Large intestine (tissue), 3 donors: ENCODE data around the gene COP1. TPM values are rescaled to one million over a fixed set of nuclear protein-coding genes. Genes with fewer than 3 reads are reported as not detected.
A peak's percentile ranks its signal among the peaks of the same experiment; 100 is the strongest.

Source experiments
- DNase-seq, 2 donors: peaks; one replicate each; pipeline versions ENCODE4 v3.0.0 to v3.0.0-alpha.2; 2013
- H3K27ac ChIP-seq: one replicate; pipeline ENCODE4 v1.5.1; 2013; ENCODE audit warnings: low read length
- H3K27me3 ChIP-seq: 2 replicates; pipeline ENCODE4 v1.6.1; 2013; ENCODE audit warnings: low read length; ENCODE audit not compliant: control insufficient read depth, insufficient read depth
- H3K36me3 ChIP-seq: 2 replicates; pipeline ENCODE4 v1.6.1; 2013; ENCODE audit warnings: low read length; ENCODE audit not compliant: control insufficient read depth, insufficient read depth
- H3K4me1 ChIP-seq: one replicate; pipeline ENCODE4 v1.6.1; 2013; ENCODE audit warnings: low read length; ENCODE audit not compliant: control insufficient read depth, insufficient read depth
- H3K4me3 ChIP-seq: one replicate; pipeline ENCODE4 v1.5.1; 2013; ENCODE audit warnings: low read length
- H3K9me3 ChIP-seq: one replicate; pipeline ENCODE4 v1.6.1; 2013; ENCODE audit warnings: mild to moderate bottlenecking, low read depth, low read length, moderate library complexity; ENCODE audit not compliant: control insufficient read depth
- WGBS: methylation state at CpG from one replicate; pipeline ENCODE4 v1.1.5; 2013; ENCODE audit warnings: low lambda C conversion rate; ENCODE audit not compliant: insufficient coverage; 5-methylcytosine and 5-hydroxymethylcytosine counted together
- polyA plus RNA-seq: library from polyadenylated mRNA; unstranded; fragments of 120-200 nt; gene quantifications from one replicate; pipeline ENCODE4 v1.2.1, GENCODE V29; 2013

The COP1 gene
- polyA plus RNA-seq, 1 donor: 41.4 TPM

- WGBS: 95% methylated on average over 2 of the region's 3 CpGs
These were observed 64.1 kb downstream of the COP1 start for GRCh38 chr1:176142973-176143372.

DNA sequence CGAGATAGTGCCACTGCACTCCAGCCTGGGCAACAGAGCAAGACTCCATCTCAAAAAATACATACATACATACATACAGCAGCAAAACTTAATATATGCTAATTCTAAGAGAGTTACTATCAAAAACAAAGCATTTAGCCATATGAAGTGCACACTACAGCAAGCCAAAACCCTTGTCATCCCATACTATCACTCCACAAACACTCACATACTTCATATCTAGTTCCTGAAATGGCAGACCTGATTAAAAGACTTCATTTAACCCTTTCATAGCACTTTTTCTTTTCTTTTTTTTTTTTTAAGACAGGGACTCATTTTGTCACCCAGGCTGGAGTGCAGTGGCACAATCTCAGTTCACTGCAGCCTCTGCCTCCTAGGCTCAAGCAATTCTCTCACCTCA is 65.6 kb downstream of the COP1 start:
- H3K27me3 ChIP-seq: no peaks in the 10 kb centered on the region
- no CpG with 5 or more reads among the region's 1 CpG for WGBS
- H3K9me3 ChIP-seq: peaks cover 3% of the 10 kb centered on the region
- H3K36me3 ChIP-seq: peaks cover 5% of the 10 kb centered on the region
- H3K4me3 ChIP-seq: no peak overlapping the region
- no peaks in the 10 kb centered on the region for H3K4me1 ChIP-seq
- no peak overlapping the region for H3K27ac ChIP-seq
- DNase-seq: no peak

More at GRCh38 chr1:176142973-176143372, 64.1 kb downstream of the COP1 start:
- H3K4me1 ChIP-seq: no peaks in the 10 kb centered on the region
- H3K4me3 ChIP-seq: no peak overlapping the region
- no peaks in the 10 kb centered on the region for H3K27me3 ChIP-seq
- H3K27ac ChIP-seq: no peak overlapping the region
- H3K9me3 ChIP-seq: peaks cover 3% of the 10 kb centered on the region
- peaks cover 9% of the 10 kb centered on the region for H3K36me3 ChIP-seq
- no peak for DNase-seq

DNA sequence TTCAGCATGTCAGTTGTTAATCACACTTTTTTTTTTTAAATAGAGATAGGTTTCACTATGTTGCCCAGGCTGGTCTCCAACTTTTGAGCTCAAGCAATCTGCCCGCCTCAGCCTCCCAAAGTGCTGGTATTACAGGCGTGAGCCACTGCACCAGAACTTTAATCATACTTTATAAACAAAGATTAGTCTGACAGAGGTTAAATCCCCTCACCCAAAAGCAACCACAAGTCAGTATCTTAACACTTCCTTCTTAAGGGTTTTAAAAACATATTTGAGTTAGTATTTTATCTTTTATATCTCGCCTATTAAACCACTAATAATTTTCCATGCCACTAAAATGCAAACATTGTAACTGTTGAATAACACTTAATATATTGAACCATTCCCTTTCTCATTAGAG is 70.2 kb downstream of the COP1 start:
- 92% methylated on average over 2 of the region's 3 CpGs for WGBS
- Histone ChIP-seq H3K4me3 (no peak overlapping the region), H3K36me3 (peaks cover 6% of the 10 kb centered on the region), H3K27ac (no peak overlapping the region), H3K27me3 (no peaks in the 10 kb centered on the region), H3K9me3 (no peaks in the 10 kb centered on the region), H3K4me1 (no peaks in the 10 kb centered on the region)
- DNase-seq: no peak

DNA sequence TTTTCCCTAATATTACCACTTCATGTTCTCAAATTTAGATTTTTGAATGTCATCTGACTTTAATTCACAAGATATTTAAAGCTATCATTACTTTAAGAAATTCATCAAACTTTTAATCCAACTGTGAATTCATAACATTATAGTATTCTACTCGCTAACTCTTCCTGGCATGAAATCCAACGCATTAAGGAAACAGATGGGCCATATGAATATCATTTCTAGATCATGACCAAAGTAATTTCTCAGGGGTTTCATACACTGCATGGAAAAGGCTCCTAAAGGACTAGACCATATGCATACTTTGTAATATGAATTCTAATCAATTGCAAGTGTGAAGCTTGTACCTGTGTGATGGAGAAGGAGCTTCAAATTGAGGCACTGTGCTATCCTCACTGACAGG is 72.4 kb downstream of the COP1 start:
- 100% methylated on average over 1 of the region's 2 CpGs for WGBS
- peaks cover 6% of the 10 kb centered on the region for H3K36me3 ChIP-seq
- DNase-seq: no peak
- H3K4me3 ChIP-seq: no peak overlapping the region
- H3K27me3 ChIP-seq: no peaks in the 10 kb centered on the region
- no peak overlapping the region for H3K27ac ChIP-seq
- no peaks in the 10 kb centered on the region for H3K9me3 ChIP-seq
- no peaks in the 10 kb centered on the region for H3K4me1 ChIP-seq

GRCh38 chr1:176122282-176122681 is 84.8 kb downstream of the COP1 start:
- H3K36me3 ChIP-seq: peaks cover 4% of the 10 kb centered on the region
- H3K27me3 ChIP-seq: no peaks in the 10 kb centered on the region
- peaks cover 4% of the 10 kb centered on the region for H3K9me3 ChIP-seq
- no peak overlapping the region for H3K27ac ChIP-seq
- no peak for DNase-seq
- no peak overlapping the region for H3K4me3 ChIP-seq
- H3K4me1 ChIP-seq: no peaks in the 10 kb centered on the region
- WGBS: no CpG with 5 or more reads among the region's 4 CpGs

DNA sequence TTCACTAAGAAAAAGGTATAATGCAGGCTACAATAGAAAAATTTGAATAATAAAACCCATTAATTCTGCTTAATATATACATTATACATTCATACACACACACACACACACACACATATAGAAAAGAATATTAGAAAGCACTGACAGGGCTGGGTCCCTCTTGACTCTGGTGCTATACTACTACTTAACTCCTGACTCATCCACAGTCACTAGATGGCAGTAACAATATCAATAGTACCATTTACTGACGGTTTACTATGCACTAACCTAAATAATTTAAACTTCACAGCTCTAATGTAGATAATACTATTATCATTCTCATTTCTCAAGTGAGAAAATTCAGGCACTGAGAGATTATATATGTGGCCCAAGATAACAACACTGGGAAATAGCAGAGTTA is 87.5 kb downstream of the COP1 start:
- Histone ChIP-seq H3K4me1 (no peaks in the 10 kb centered on the region), H3K9me3 (peaks cover 4% of the 10 kb centered on the region), H3K36me3 (peaks cover 13% of the 10 kb centered on the region), H3K27me3 (no peaks in the 10 kb centered on the region), H3K4me3 (no peak overlapping the region), H3K27ac (no peak overlapping the region)
- DNase-seq: no peak
- 80% methylated on average over 1 of the region's 1 CpG for WGBS

- Histone ChIP-seq H3K36me3 (peaks cover 15% of the 10 kb centered on the region), H3K4me3 (no peak overlapping the region), H3K4me1 (no peaks in the 10 kb centered on the region), H3K9me3 (peaks cover 4% of the 10 kb centered on the region), H3K27ac (no peak overlapping the region), H3K27me3 (no peaks in the 10 kb centered on the region)
- DNase-seq: no peak
These were observed 88.1 kb downstream of the COP1 start for GRCh38 chr1:176118985-176119384.

GRCh38 chr1:176111835-176112234 is 95.3 kb downstream of the COP1 start:
- H3K36me3 ChIP-seq: peaks cover 15% of the 10 kb centered on the region
- H3K27me3 ChIP-seq: no peaks in the 10 kb centered on the region
- H3K4me1 ChIP-seq: no peaks in the 10 kb centered on the region
- WGBS: no CpG with 5 or more reads among the region's 1 CpG
- DNase-seq: no peak
- H3K27ac ChIP-seq: no peak overlapping the region
- H3K9me3 ChIP-seq: no peaks in the 10 kb centered on the region
- no peak overlapping the region for H3K4me3 ChIP-seq

DNA sequence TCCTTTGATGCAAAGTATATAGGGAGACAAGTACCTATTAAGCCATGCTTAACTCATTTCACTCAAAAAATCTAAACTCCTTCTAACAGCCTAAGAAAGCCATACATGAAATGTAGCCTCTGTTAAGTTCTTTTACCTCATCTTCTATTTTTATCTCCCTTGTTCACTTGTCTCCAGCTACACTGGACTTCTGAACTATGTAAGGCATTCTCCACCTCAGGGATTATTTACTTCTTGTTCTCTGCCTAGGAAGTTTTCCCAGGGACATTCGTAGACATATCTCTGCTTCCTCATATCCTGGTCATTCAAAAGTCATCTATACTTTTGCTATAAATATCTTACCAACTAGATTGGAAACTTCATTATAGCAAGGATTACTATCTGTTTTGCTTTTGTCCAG is 96.9 kb downstream of the COP1 start:
- Histone ChIP-seq H3K4me3 (no peak overlapping the region), H3K36me3 (peaks cover 20% of the 10 kb centered on the region), H3K4me1 (no peaks in the 10 kb centered on the region), H3K27ac (no peak overlapping the region), H3K9me3 (no peaks in the 10 kb centered on the region), H3K27me3 (no peaks in the 10 kb centered on the region)
- peak in 1 of 2 donors; percentile 22 for DNase-seq
- no CpG with 5 or more reads among the region's 1 CpG for WGBS

DNA sequence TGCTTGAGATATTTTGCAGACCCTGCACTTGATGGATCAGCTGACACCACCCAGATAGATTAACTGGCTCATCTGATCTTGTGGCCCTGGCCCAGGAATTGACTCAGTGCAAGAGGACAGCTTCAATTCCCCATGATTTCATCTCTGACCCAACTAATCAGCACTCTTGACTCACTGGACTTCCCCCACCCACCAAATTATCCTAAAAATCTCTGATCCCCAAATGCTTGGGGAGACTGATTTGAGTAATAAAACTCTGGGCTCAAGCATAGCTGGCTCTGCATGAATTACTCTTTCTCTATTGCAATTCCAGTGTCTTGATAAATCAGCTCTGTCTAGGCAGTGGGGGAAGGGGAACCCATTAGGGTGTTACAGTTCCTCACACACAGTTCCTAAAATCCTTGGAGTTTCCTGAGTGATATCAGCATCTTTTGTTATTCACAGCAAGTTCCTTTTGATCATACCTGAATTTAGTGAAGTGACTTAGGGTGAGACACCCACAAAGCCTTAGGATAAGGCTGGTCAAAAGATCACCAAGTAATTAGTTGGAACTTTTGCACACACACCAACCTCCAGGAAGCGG is 104.2 kb downstream of the COP1 start:
- Histone ChIP-seq H3K27me3 (no peaks in the 10 kb centered on the region), H3K9me3 (peaks cover 11% of the 10 kb centered on the region), H3K27ac (no peak overlapping the region), H3K4me1 (no peaks in the 10 kb centered on the region), H3K4me3 (no peak overlapping the region), H3K36me3 (peaks cover 38% of the 10 kb centered on the region)
- WGBS: no CpG with 5 or more reads among the region's 1 CpG
- DNase-seq: no peak

GRCh38 chr1:176101951-176102642 is 105.0 kb downstream of the COP1 start:
- Histone ChIP-seq H3K36me3 (peaks cover 43% of the 10 kb centered on the region), H3K4me3 (no peak overlapping the region), H3K27ac (no peak overlapping the region), H3K9me3 (peaks cover 19% of the 10 kb centered on the region), H3K27me3 (no peaks in the 10 kb centered on the region), H3K4me1 (no peaks in the 10 kb centered on the region)
- DNase-seq: no peak
- 100% methylated on average over 4 of the region's 5 CpGs for WGBS
